ENCODE results near the gene RHBDD1.

- TF ChIP-seq POLR2A (IDR thresholded peaks at IDR 0.05) = no peak
- TF ChIP-seq, protein P1, sequence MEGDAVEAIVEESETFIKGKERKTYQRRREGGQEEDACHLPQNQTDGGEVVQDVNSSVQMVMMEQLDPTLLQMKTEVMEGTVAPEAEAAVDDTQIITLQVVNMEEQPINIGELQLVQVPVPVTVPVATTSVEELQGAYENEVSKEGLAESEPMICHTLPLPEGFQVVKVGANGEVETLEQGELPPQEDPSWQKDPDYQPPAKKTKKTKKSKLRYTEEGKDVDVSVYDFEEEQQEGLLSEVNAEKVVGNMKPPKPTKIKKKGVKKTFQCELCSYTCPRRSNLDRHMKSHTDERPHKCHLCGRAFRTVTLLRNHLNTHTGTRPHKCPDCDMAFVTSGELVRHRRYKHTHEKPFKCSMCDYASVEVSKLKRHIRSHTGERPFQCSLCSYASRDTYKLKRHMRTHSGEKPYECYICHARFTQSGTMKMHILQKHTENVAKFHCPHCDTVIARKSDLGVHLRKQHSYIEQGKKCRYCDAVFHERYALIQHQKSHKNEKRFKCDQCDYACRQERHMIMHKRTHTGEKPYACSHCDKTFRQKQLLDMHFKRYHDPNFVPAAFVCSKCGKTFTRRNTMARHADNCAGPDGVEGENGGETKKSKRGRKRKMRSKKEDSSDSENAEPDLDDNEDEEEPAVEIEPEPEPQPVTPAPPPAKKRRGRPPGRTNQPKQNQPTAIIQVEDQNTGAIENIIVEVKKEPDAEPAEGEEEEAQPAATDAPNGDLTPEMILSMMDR (IDR thresholded peaks at IDR 0.05) = no peak
Observed at GRCh38 chr2:226994775-226995174, 158.9 kb downstream of the RHBDD1 start.

All from uterus (tissue), 2 donors.